Esophagus mucosa (tissue), 1 donor: ENCODE data around the gene DTNBP1. TPM values are rescaled to one million over a fixed set of nuclear protein-coding genes. Genes with fewer than 3 reads are reported as not detected.

Source experiments
- ATAC-seq: fragments of 200-7000 bp; cut with Tn5 transposase; one replicate; pipeline ENCODE4 v1.9.1; 2020
- total RNA-seq: library from RNA; stranded (reverse); gene quantifications from one replicate; pipeline ENCODE4 v1.2.4, GENCODE V29; 2023
- donor health status: DM: yes; HTN: yes; CAD: no.

DTNBP1 gene
- total RNA-seq, 1 donor from 2014 or later, result 9.9 TPM

- no peak for ATAC-seq
Observed at GRCh38 chr6:15623276-15624116, 39.3 kb downstream of the DTNBP1 start.

- ATAC-seq, result no peak
Observed at GRCh38 chr6:15622045-15622740, 40.6 kb downstream of the DTNBP1 start.

- peak; percentile 47 for ATAC-seq
Observed at GRCh38 chr6:15621203-15622044, 41.4 kb downstream of the DTNBP1 start.

GRCh38 chr6:15620611-15621010 lies 42.2 kb downstream of the DTNBP1 start:
- no peak for ATAC-seq

- no peak for ATAC-seq
Observed at GRCh38 chr6:15619330-15619729, 43.5 kb downstream of the DTNBP1 start.

GRCh38 chr6:15618685-15619084 lies 44.1 kb downstream of the DTNBP1 start:
- no peak for ATAC-seq

- peak; percentile 63 for ATAC-seq
Observed at GRCh38 chr6:15616261-15616660, 46.6 kb downstream of the DTNBP1 start.

GRCh38 chr6:15615802-15616201 lies 47.0 kb downstream of the DTNBP1 start:
- ATAC-seq, result peak; percentile 37

- no peak for ATAC-seq
Observed at GRCh38 chr6:15614277-15614676, 48.6 kb downstream of the DTNBP1 start.

GRCh38 chr6:15608396-15608795 lies 54.4 kb downstream of the DTNBP1 start:
- peak; percentile 74 for ATAC-seq

- no peak for ATAC-seq
Observed at GRCh38 chr6:15607603-15608002, 55.2 kb downstream of the DTNBP1 start.

- no peak for ATAC-seq
Observed at GRCh38 chr6:15606347-15606746, 56.5 kb downstream of the DTNBP1 start.

GRCh38 chr6:15604843-15605242 lies 58.0 kb downstream of the DTNBP1 start:
- no peak for ATAC-seq

GRCh38 chr6:15602154-15602553 lies 60.7 kb downstream of the DTNBP1 start:
- ATAC-seq, result no peak

- no peak for ATAC-seq
Observed at GRCh38 chr6:15598273-15598798, 64.5 kb downstream of the DTNBP1 start.

GRCh38 chr6:15596186-15596896 lies 66.5 kb downstream of the DTNBP1 start:
- no peak for ATAC-seq

GRCh38 chr6:15595461-15596173 lies 67.2 kb downstream of the DTNBP1 start:
- peak; percentile 42 for ATAC-seq

GRCh38 chr6:15594512-15595259 lies 68.1 kb downstream of the DTNBP1 start:
- ATAC-seq, result no peak

GRCh38 chr6:15593798-15594197 lies 69.0 kb downstream of the DTNBP1 start:
- no peak for ATAC-seq

GRCh38 chr6:15592610-15593009 lies 70.2 kb downstream of the DTNBP1 start:
- no peak for ATAC-seq
